GM19328 (cell line): Measurements from ENCODE around the gene LGALS7.
"Not testable (repeated sequence)": the region's sequence is repeated elsewhere in the genome, so short reads cannot be mapped to it uniquely, and the experiment has no call there.

Experiments used
- ATAC-seq: cut with Tn5 transposase; IDR thresholded peaks from one replicate; pipeline ENCODE4 v1.9.1; 2021; ENCODE audit warnings: mild to moderate bottlenecking, moderate library complexity; ENCODE audit not compliant: unreplicated experiment

Gene LGALS7

GRCh38 chr19:38774181-38774950 lies 1.0 kb upstream of the LGALS7 start:
- no peak for ATAC-seq

- ATAC-seq, result not testable (repeated sequence)
These were observed 1.7 kb downstream of the LGALS7 start for GRCh38 chr19:38771569-38771968.

- ATAC-seq, result not testable (repeated sequence)
These were observed 2.4 kb downstream of the LGALS7 start for GRCh38 chr19:38770949-38771275.

GRCh38 chr19:38770228-38770948 lies 2.9 kb downstream of the LGALS7 start:
- ATAC-seq, result not testable (repeated sequence)

- no peak for ATAC-seq
These were observed 3.6 kb downstream of the LGALS7 start for GRCh38 chr19:38769635-38770211.

GRCh38 chr19:38766276-38767047 lies 6.9 kb downstream of the LGALS7 start:
- ATAC-seq, result no peak

GRCh38 chr19:38765214-38765613 lies 8.1 kb downstream of the LGALS7 start:
- no peak for ATAC-seq

GRCh38 chr19:38763795-38764220 lies 9.5 kb downstream of the LGALS7 start:
- no peak for ATAC-seq

GRCh38 chr19:38761884-38762389 lies 11.4 kb downstream of the LGALS7 start:
- ATAC-seq, result not testable (repeated sequence)

- ATAC-seq, result not testable (repeated sequence)
These were observed 12.4 kb downstream of the LGALS7 start for GRCh38 chr19:38760805-38761517.

GRCh38 chr19:38759590-38760003 lies 13.7 kb downstream of the LGALS7 start:
- ATAC-seq, result no peak

GRCh38 chr19:38754196-38754595 lies 19.1 kb downstream of the LGALS7 start:
- ATAC-seq, result not testable (repeated sequence)

- ATAC-seq, result not testable (repeated sequence)
These were observed 19.5 kb downstream of the LGALS7 start for GRCh38 chr19:38753783-38754182.

- ATAC-seq, result no peak
These were observed 28.0 kb downstream of the LGALS7 start for GRCh38 chr19:38745316-38745715.

- ATAC-seq, result no peak
These were observed 28.4 kb downstream of the LGALS7 start for GRCh38 chr19:38744874-38745273.

GRCh38 chr19:38744298-38744681 lies 29.0 kb downstream of the LGALS7 start, which contains the start of gene CAPN12:
TSS of gene CAPN12 (minus strand) at chr19:38744474. CDS start at chr19:38744165, 309 bp downstream.
- ATAC-seq, result no peak

GRCh38 chr19:38743394-38744297 lies 29.7 kb downstream of the LGALS7 start:
- no peak for ATAC-seq

- no peak for ATAC-seq
These were observed 30.4 kb downstream of the LGALS7 start for GRCh38 chr19:38742906-38743305.

- ATAC-seq, result no peak
These were observed 31.0 kb downstream of the LGALS7 start for GRCh38 chr19:38742296-38742695.
